PFSK-1 (cell line): ENCODE results near the gene DDOST.

Experiments used
- POLR2AphosphoS5 ChIP-seq: IDR thresholded peaks from 2 replicates; pipeline ENCODE4 v1.6.1; 2012; ENCODE audit warnings: low read depth, mild to moderate bottlenecking, control low read depth, low read length, moderate library complexity
- REST ChIP-seq, 2 experiments: IDR thresholded peaks; 2 replicates each; pipeline versions ENCODE4 v1.6.1 to v1.8.0; 2011 to 2012; ENCODE audit warnings: low read depth in 2 of 2, low read length in 2 of 2, control low read depth in 1 of 2, inconsistent platforms in 1 of 2, mild to moderate bottlenecking in 1 of 2, moderate library complexity in 1 of 2; ENCODE audit not compliant: insufficient read depth in 1 of 2

- TF ChIP-seq POLR2AphosphoS5: no peak
- TF ChIP-seq REST (IDR thresholded peaks at IDR 0.05; ENCODE audit: insufficient read depth in 1 of 2, low read depth in 2 of 2, low read length in 2 of 2): no peak
Measured at GRCh38 chr1:20643080-20643479, 18.1 kb downstream of the DDOST start.
